HepG2 (cell line): ENCODE measurements around the gene TJP1. TPM values are rescaled to one million over a fixed set of nuclear protein-coding genes. Genes with fewer than 3 reads are reported as not detected.

ENCODE experiments used
- ATAC-seq: fragments of 200-7000 bp; cut with Tn5 transposase; 3 replicates; pipeline ENCODE4 v1.9.1; 2020; ENCODE audit warnings: mild to moderate bottlenecking, moderate library complexity
- BruUV-seq: library from RNA; stranded (reverse); fragments of 400-500 nt; replicated peaks from 2 replicates; lab custom pipeline; 2021; lab: Mats Ljungman, UMichigan
- CTCF ChIA-PET: fragments of 300-600 bp; formaldehyde crosslinking; extraction: SDS; loops from one replicate; lab custom pipeline; 2021; ENCODE audit warnings: low total read pairs, inconsistent platforms, low intra/inter-chr PET ratio; lab: Yijun Ruan, JAX
- POLR2A ChIA-PET: fragments of 350-600 bp; sonication (Branson Sonifier 250); formaldehyde crosslinking; loops from one replicate; lab custom pipeline; 2020; ENCODE audit warnings: antibody characterized with exemption, inconsistent platforms; lab: Yijun Ruan, JAX
- DNase-seq: peaks from one replicate; pipeline ENCODE4 v3.0.0-alpha.2; 2015; ENCODE audit warnings: low spot score
- FAIRE-seq: peaks from 3 replicates; lab custom pipeline; 2011; peaks lifted over from hg19 to GRCh38; lab: Jason Lieb, UNC
- H2AFZ ChIP-seq: one replicate; pipeline ENCODE4 v1.6.1; 2011; ENCODE audit warnings: low read length, inconsistent platforms
- H3K27ac ChIP-seq: fragments of 300-600 bp; 3 replicates; pipeline ENCODE4 v1.8.0; 2011; ENCODE audit warnings: mixed run types, mild to moderate bottlenecking, mixed read lengths, low read length, inconsistent platforms; ENCODE audit not compliant: insufficient read depth; ENCODE audit errors: extremely low read length
- H3K27me3 ChIP-seq, 2 experiments: fragments of 200-600 bp in 1 of 2; 2 replicates in 1 of 2; 3 replicates in 1 of 2; pipeline versions ENCODE4 v1.6.0 to v1.8.0; 2011; ENCODE audit warnings: low read length in 2 of 2, mild to moderate bottlenecking in 2 of 2, moderate library complexity in 2 of 2, inconsistent platforms in 1 of 2; ENCODE audit not compliant: insufficient read depth in 2 of 2, control insufficient read depth in 1 of 2
- H3K36me3 ChIP-seq, 2 experiments: fragments of 200-600 bp in 1 of 2; replicated peaks in 1 of 2; 2 replicates in 1 of 2; 3 replicates in 1 of 2; pipeline versions ENCODE4 v1.5.1 to v1.8.0; 2011; ENCODE audit warnings: low read length in 2 of 2, inconsistent platforms in 1 of 2; ENCODE audit not compliant: insufficient read depth in 2 of 2, control insufficient read depth in 1 of 2
- H3K4me1 ChIP-seq: 2 replicates; pipeline ENCODE4 v1.5.1; 2012; ENCODE audit warnings: low read length, inconsistent platforms; ENCODE audit not compliant: insufficient read depth
- H3K4me2 ChIP-seq: 2 replicates; pipeline ENCODE4 v1.6.0; 2011; ENCODE audit warnings: low read depth, low read length, inconsistent platforms
- H3K4me3 ChIP-seq, 3 experiments: fragments of 200-600 bp in 1 of 3; sonication (generic), shearing (Covaris generic) in 1 of 3; replicated peaks in 1 of 3; 2 replicates each; pipeline ENCODE4 v1.5.1; 2011 to 2016; ENCODE audit warnings: low read length in 3 of 3, inconsistent platforms in 2 of 3, low read depth in 2 of 3, mild to moderate bottlenecking in 2 of 3, control low read depth in 1 of 3, mixed read lengths in 1 of 3; ENCODE audit not compliant: insufficient read depth in 1 of 3
- H3K79me2 ChIP-seq: one replicate; pipeline ENCODE4 v1.6.1; 2011; ENCODE audit warnings: low read length, inconsistent platforms; ENCODE audit not compliant: insufficient read depth
- H3K9ac ChIP-seq: 2 replicates; pipeline ENCODE4 v1.6.0; 2011; ENCODE audit warnings: mild to moderate bottlenecking, low read depth, low read length, inconsistent platforms; ENCODE audit not compliant: insufficient read depth
- H3K9me3 ChIP-seq: 2 replicates; pipeline ENCODE4 v1.5.1; 2012; ENCODE audit warnings: mild to moderate bottlenecking, low read length
- H4K20me1 ChIP-seq: 2 replicates; pipeline ENCODE4 v1.6.0; 2011; ENCODE audit warnings: inconsistent platforms, mild to moderate bottlenecking, low read length, moderate library complexity; ENCODE audit not compliant: insufficient read depth
- ATAD3A ChIP-seq: sonication (generic); formaldehyde crosslinking; IDR thresholded peaks from 2 replicates; pipeline ENCODE4 v1.4.0; 2020; ENCODE audit warnings: missing genetic modification reagents
- BRD4 ChIP-seq: sonication (generic); formaldehyde crosslinking; IDR thresholded peaks from 2 replicates; pipeline ENCODE4 v1.4.0; 2020; ENCODE audit warnings: missing genetic modification reagents
- FOXA1 ChIP-seq, 2 experiments: fragments of 450-650 bp in 1 of 2; sonication (generic) in 1 of 2; formaldehyde crosslinking in 1 of 2; IDR thresholded peaks; 2 replicates each; pipeline versions ENCODE4 v1.4.0 to v1.6.1; 2016 to 2020; ENCODE audit warnings: missing genetic modification reagents in 1 of 2
- HNRNPH1 ChIP-seq: fragments of 200-400 bp; formaldehyde crosslinking; optimal IDR thresholded peaks from 2 replicates; pipeline ENCODE3; 2017; ENCODE audit warnings: mild to moderate bottlenecking, low read depth, low read length
- MLX ChIP-seq: IDR thresholded peaks from 2 replicates; pipeline ENCODE4 v1.6.1; 2016
- MYNN ChIP-seq: sonication (generic); formaldehyde crosslinking; IDR thresholded peaks from 2 replicates; pipeline ENCODE4 v1.4.0; 2020; ENCODE audit warnings: mild to moderate bottlenecking, low read depth, missing genetic modification reagents
- PHF21A ChIP-seq: sonication (generic); formaldehyde crosslinking; IDR thresholded peaks from 2 replicates; pipeline ENCODE4 v1.5.0; 2020; ENCODE audit warnings: mild to moderate bottlenecking, missing genetic modification reagents
- TRAFD1 ChIP-seq: sonication (generic); formaldehyde crosslinking; IDR thresholded peaks from 2 replicates; pipeline ENCODE4 v1.5.1; 2020; ENCODE audit warnings: missing genetic modification reagents, mild to moderate bottlenecking, borderline replicate concordance
- TSC22D2 ChIP-seq: sonication (generic); formaldehyde crosslinking; IDR thresholded peaks from 2 replicates; pipeline ENCODE4 v1.5.1; 2020; ENCODE audit warnings: missing genetic modification reagents, mild to moderate bottlenecking, borderline replicate concordance
- ZMAT5 ChIP-seq: sonication (generic); formaldehyde crosslinking; IDR thresholded peaks from 2 replicates; pipeline ENCODE4 v1.5.0; 2020; ENCODE audit warnings: mild to moderate bottlenecking, low read depth, missing genetic modification reagents, borderline replicate concordance
- ZNF207 ChIP-seq: fragments of 450-650 bp; IDR thresholded peaks from 2 replicates; pipeline ENCODE4 v1.6.1; 2016; ENCODE audit warnings: antibody characterized with exemption, borderline replicate concordance
- ZNF264 ChIP-seq: sonication (generic); formaldehyde crosslinking; IDR thresholded peaks from 2 replicates; pipeline ENCODE4 v1.4.0; 2020; ENCODE audit warnings: missing genetic modification reagents
- ZNF329 ChIP-seq: sonication (generic); formaldehyde crosslinking; IDR thresholded peaks from 2 replicates; pipeline ENCODE4 v1.9.0; 2021; ENCODE audit warnings: low read depth, mild to moderate bottlenecking, missing genetic modification reagents
- ZNF343 ChIP-seq: sonication (generic); formaldehyde crosslinking; IDR thresholded peaks from 2 replicates; pipeline ENCODE4 v1.4.0; 2020; ENCODE audit warnings: mild to moderate bottlenecking, missing genetic modification reagents
- ZNF44 ChIP-seq: sonication (generic); formaldehyde crosslinking; IDR thresholded peaks from 2 replicates; pipeline ENCODE4 v1.5.1; 2020; ENCODE audit warnings: mild to moderate bottlenecking, missing genetic modification reagents
- ZNF597 ChIP-seq: sonication (generic); formaldehyde crosslinking; IDR thresholded peaks from 2 replicates; pipeline ENCODE4 v1.5.0; 2020; ENCODE audit warnings: missing genetic modification reagents
- ZNF850 ChIP-seq: sonication (generic); formaldehyde crosslinking; conservative IDR thresholded peaks from 2 replicates; pipeline ENCODE4 v1.9.0; 2021; ENCODE audit warnings: mild to moderate bottlenecking, missing genetic modification reagents
- WGBS: methylation state at CpG from one replicate; pipeline ENCODE4 v1.1.6; 2017; ENCODE audit warnings: low lambda C conversion rate; 5-methylcytosine and 5-hydroxymethylcytosine counted together
- in situ Hi-C: cut with HindIII; loops from 2 replicates; pipeline ENCODE4 v1.10.0; 2017; ENCODE audit warnings: low pct_unique_long_range_greater_than_20kb; ENCODE audit not compliant: extremely low pct_ligation_motif_present
- intact Hi-C: fragments of 100-400 bp; cut with micrococcal nuclease; formaldehyde crosslinking; loops from one replicate; pipeline ENCODE4 v1.10.0; 2022; ENCODE audit not compliant: unreplicated experiment
- polyA plus RNA-seq, 8 experiments: library from polyadenylated mRNA; depleted of rRNA in 3 of 8; stranded (reverse) in 7 of 8; unstranded in 1 of 8; fragments of >200 nt; fragmentation: Illumina TruSeq in 4 of 8; extraction: Trizol in 4 of 8; gene quantifications; 2 replicates each; pipeline versions ENCODE4 v1.2.1 to v1.2.3, GENCODE V29; 2011 to 2016; ENCODE audit warnings: low read depth in 4 of 8, missing spikeins in 1 of 8, mixed read lengths in 1 of 8; ENCODE audit not compliant: insufficient read depth in 1 of 8
- total RNA-seq, 5 experiments: library from RNA; depleted of rRNA; stranded (reverse); fragments of >200 nt; fragmentation: Illumina TruSeq; extraction: Trizol; gene quantifications; 2 replicates each; pipeline ENCODE4 v1.2.3, GENCODE V29; 2016; ENCODE audit warnings: low read depth in 1 of 5

TJP1 gene
- total and polyA plus RNA-seq, 2 of the 13 experiments (the other 11 are each of a cell fraction or from before 2014, with no cell fraction given): 25.9 to 27.1 TPM

GRCh38 chr15:29680465-29681165 lies 141.7 kb downstream of the TJP1 start:
- Histone ChIP-seq H3K27me3 (no peaks in the 10 kb centered on the region; a peak in 2 of 5 replicates), H4K20me1 (no peaks in the 10 kb centered on the region), H3K4me1 (peaks cover 5% of the 10 kb centered on the region; the same call in 1 of the 2 replicates), H3K9me3 (no peaks in the 10 kb centered on the region), H3K27ac (no peak overlapping the region), H3K9ac (no peak overlapping the region), H3K36me3 (no peaks in the 10 kb centered on the region), H3K4me2 (no peak overlapping the region), H3K4me3 (no peak overlapping the region), H2AFZ (no peak overlapping the region), H3K79me2 (no peaks in the 10 kb centered on the region)
- WGBS: 60% methylated on average over 12 of the region's 12 CpGs
- POLR2A ChIA-PET: no interaction called here
- no peak for ATAC-seq
- in situ Hi-C loops: no loop called here
- CTCF ChIA-PET: no interaction called here
- no peak for FAIRE-seq
- intact Hi-C loops: no loop called here
- BruUV-seq: no TSS peak
- DNase-seq: no peak
- TF ChIP-seq ZNF329 (CRISPR knock-in tag): no peak
- TF ChIP-seq MYNN (CRISPR knock-in tag): no peak
- TF ChIP-seq ZNF597: no peak
- no peak for TF ChIP-seq ZMAT5 (CRISPR knock-in tag)
- no peak for TF ChIP-seq HNRNPH1
- TF ChIP-seq TRAFD1: no peak
- TF ChIP-seq ZNF343 (CRISPR knock-in tag): no peak
- TF ChIP-seq ZNF44 (CRISPR knock-in tag): no peak
- TF ChIP-seq ATAD3A (CRISPR knock-in tag): no peak
- no peak for TF ChIP-seq MLX (CRISPR knock-in tag)
- TF ChIP-seq FOXA1 (IDR thresholded peaks at IDR 0.05): no peak
- no peak for TF ChIP-seq FOXA1 (CRISPR knock-in tag; IDR thresholded peaks at IDR 0.05)
- TF ChIP-seq ZNF850 (CRISPR knock-in tag): no peak
- TF ChIP-seq ZNF207: no peak
- no peak for TF ChIP-seq BRD4
- TF ChIP-seq TSC22D2 (CRISPR knock-in tag): no peak
- no peak for TF ChIP-seq ZNF264
- no peak for TF ChIP-seq PHF21A (CRISPR knock-in tag)
